HFFc6 (cell line): ENCODE data around the gene AKAP1. TPM values are rescaled to one million over a fixed set of nuclear protein-coding genes. Genes with fewer than 3 reads are reported as not detected.

Experiments
- DNase-seq: peaks from one replicate; pipeline ENCODE4 v3.0.0-alpha.2; 2018
- H3K27ac Mint-ChIP-seq: 2 replicates; pipeline ENCODE4 v1.8.0; 2020; ENCODE audit warnings: mild to moderate bottlenecking, mixed read lengths
- H3K27me3 Mint-ChIP-seq: 2 replicates; pipeline ENCODE4 v1.8.0; 2021; ENCODE audit warnings: mild to moderate bottlenecking, moderate library complexity, mixed read lengths; ENCODE audit not compliant: insufficient read depth
- H3K36me3 Mint-ChIP-seq: 2 replicates; pipeline ENCODE4 v1.8.0; 2021; ENCODE audit warnings: low read depth, mixed read lengths
- H3K4me1 Mint-ChIP-seq: 2 replicates; pipeline ENCODE4 v1.8.0; 2020; ENCODE audit warnings: low read depth, mixed read lengths
- H3K4me3 Mint-ChIP-seq: 2 replicates; pipeline ENCODE4 v1.8.0; 2020; ENCODE audit warnings: mild to moderate bottlenecking, moderate library complexity, mixed read lengths
- H3K9me3 Mint-ChIP-seq: 2 replicates; pipeline ENCODE4 v1.8.0; 2020; ENCODE audit warnings: mild to moderate bottlenecking, mixed read lengths
- CTCF ChIP-seq: fragments of 200-600 bp; sonication (generic); IDR thresholded peaks from 2 replicates; pipeline ENCODE4 v1.5.0; 2021; ENCODE audit warnings: antibody characterized with exemption, mild to moderate bottlenecking
- total RNA-seq, 6 experiments: library from RNA; stranded (reverse); fragmentation: NEBNext Ultra II Directional; extraction: Animal tissue kit (Norgen Biotek cat#: 25700); gene quantifications; 2 replicates in 1 of 6; 3 replicates in 5 of 6; pipeline ENCODE4 v1.2.3, GENCODE V29; 2021

The AKAP1 gene
- total RNA-seq, 6 experiments from 2014 or later, result 9.7 to 12.6 (median 10.7) TPM

GRCh38 chr17:57091186-57091618 lies 6.2 kb downstream of the AKAP1 start:
- Mint-ChIP-seq H3K9me3 (no peaks in the 10 kb centered on the region), H3K4me3 (no peak overlapping the region), H3K4me1 (peaks cover 18% of the 10 kb centered on the region), H3K36me3 (no peaks in the 10 kb centered on the region), H3K27me3 (peaks cover 1% of the 10 kb centered on the region), H3K27ac (no peak overlapping the region)
- no peak for DNase-seq
- no peak for TF ChIP-seq CTCF

- H3K9me3 Mint-ChIP-seq, result no peaks in the 10 kb centered on the region
- H3K4me1 Mint-ChIP-seq, result peaks cover 9% of the 10 kb centered on the region
- no peak overlapping the region for H3K4me3 Mint-ChIP-seq
- TF ChIP-seq CTCF, result no peak
- H3K27ac Mint-ChIP-seq, result no peak overlapping the region
- H3K36me3 Mint-ChIP-seq, result no peaks in the 10 kb centered on the region
- peaks cover 1% of the 10 kb centered on the region for H3K27me3 Mint-ChIP-seq
- DNase-seq, result no peak
Measured at GRCh38 chr17:57092171-57092570, 7.1 kb downstream of the AKAP1 start.

- H3K4me1 Mint-ChIP-seq, result peaks cover 10% of the 10 kb centered on the region
- DNase-seq, result no peak
- no peak overlapping the region for H3K27ac Mint-ChIP-seq
Measured at GRCh38 chr17:57092779-57093178, 7.7 kb downstream of the AKAP1 start.

GRCh38 chr17:57096472-57097202 lies 11.6 kb downstream of the AKAP1 start:
- no peak for TF ChIP-seq CTCF
- DNase-seq, result no peak
- no peak overlapping the region for H3K4me3 Mint-ChIP-seq
- H3K4me1 Mint-ChIP-seq, result peaks cover 17% of the 10 kb centered on the region
- H3K27me3 Mint-ChIP-seq, result no peaks in the 10 kb centered on the region; the same call in 1 of the 2 replicates
- H3K36me3 Mint-ChIP-seq, result no peaks in the 10 kb centered on the region
- H3K27ac Mint-ChIP-seq, result no peak overlapping the region
- H3K9me3 Mint-ChIP-seq, result no peaks in the 10 kb centered on the region

More at GRCh38 chr17:57092779-57093178, 7.7 kb downstream of the AKAP1 start:
- H3K27me3 Mint-ChIP-seq, result peaks cover 1% of the 10 kb centered on the region
- no peak for TF ChIP-seq CTCF
- H3K36me3 Mint-ChIP-seq, result no peaks in the 10 kb centered on the region
- no peaks in the 10 kb centered on the region for H3K9me3 Mint-ChIP-seq
- H3K4me3 Mint-ChIP-seq, result no peak overlapping the region

DNA sequence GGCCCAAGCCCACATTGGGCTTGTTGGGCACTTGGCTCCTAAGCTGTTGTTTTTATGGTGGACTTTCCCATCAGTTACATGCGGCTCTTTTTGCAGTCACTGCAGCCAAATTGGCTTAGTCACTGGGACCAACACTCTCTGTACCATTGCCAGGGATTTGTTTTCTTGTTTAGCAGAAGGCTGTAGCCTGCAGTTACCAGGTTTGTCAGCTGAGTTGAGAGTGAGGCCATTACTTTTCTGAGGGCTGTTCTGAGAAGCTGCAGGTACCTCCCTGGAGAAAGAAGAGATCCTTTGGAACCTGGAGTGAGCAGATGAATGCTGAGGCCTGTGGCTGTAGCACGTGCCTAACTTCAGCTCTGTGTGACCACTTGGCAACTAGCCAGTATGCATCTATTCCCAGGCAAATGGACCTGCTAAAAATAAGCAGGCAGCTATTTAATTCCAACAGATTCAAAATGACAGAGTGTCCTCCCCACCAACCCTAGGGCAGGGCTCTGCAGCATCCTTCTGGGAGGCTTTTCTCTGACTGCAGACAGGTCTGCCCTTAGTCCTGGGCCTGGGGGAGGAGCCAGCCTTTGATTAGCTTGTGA lies 12.9 kb downstream of the AKAP1 start:
- Mint-ChIP-seq H3K9me3 (no peaks in the 10 kb centered on the region), H3K27me3 (no peaks in the 10 kb centered on the region; the same call in none of the 2 replicates), H3K36me3 (no peaks in the 10 kb centered on the region), H3K4me3 (no peak overlapping the region), H3K4me1 (peaks cover 17% of the 10 kb centered on the region), H3K27ac (peak overlapping the region; percentile 81)
- TF ChIP-seq CTCF, result no peak
- DNase-seq, result peak; percentile 87
